HG02588 (cell line): ENCODE data around the gene CEP112.

ENCODE experiments used
- ATAC-seq: cut with Tn5 transposase; IDR thresholded peaks from one replicate; pipeline ENCODE4 v1.9.1; 2021; ENCODE audit warnings: mild to moderate bottlenecking, moderate library complexity; ENCODE audit not compliant: unreplicated experiment

Gene CEP112

GRCh38 chr17:66000216-66000615 lies 191.7 kb downstream of the CEP112 start:
- no peak for ATAC-seq

- ATAC-seq = no peak
Measured at GRCh38 chr17:65998675-65999074, 193.3 kb downstream of the CEP112 start.

GRCh38 chr17:65994679-65995078 lies 197.3 kb downstream of the CEP112 start:
- ATAC-seq = no peak

- ATAC-seq = no peak
Measured at GRCh38 chr17:65994114-65994513, 197.8 kb downstream of the CEP112 start.

GRCh38 chr17:65990593-65990992 lies 201.3 kb downstream of the CEP112 start:
- no peak for ATAC-seq

GRCh38 chr17:65988451-65988850 lies 203.5 kb downstream of the CEP112 start:
- ATAC-seq = no peak

GRCh38 chr17:65987988-65988387 lies 203.9 kb downstream of the CEP112 start:
- no peak for ATAC-seq

- ATAC-seq = no peak
Measured at GRCh38 chr17:65985571-65985970, 206.4 kb downstream of the CEP112 start.

GRCh38 chr17:65984299-65984698 lies 207.6 kb downstream of the CEP112 start:
- no peak for ATAC-seq

- no peak for ATAC-seq
Measured at GRCh38 chr17:65978871-65979270, 213.1 kb downstream of the CEP112 start.

- no peak for ATAC-seq
Measured at GRCh38 chr17:65977041-65977440, 214.9 kb downstream of the CEP112 start.

GRCh38 chr17:65975878-65976277 lies 216.1 kb downstream of the CEP112 start:
- ATAC-seq = no peak

GRCh38 chr17:65973237-65973636 lies 218.7 kb downstream of the CEP112 start:
- ATAC-seq = no peak

GRCh38 chr17:65967372-65967771 lies 224.6 kb downstream of the CEP112 start:
- ATAC-seq = no peak

GRCh38 chr17:65966072-65966695 lies 225.7 kb downstream of the CEP112 start:
- no peak for ATAC-seq

- no peak for ATAC-seq
Measured at GRCh38 chr17:65963179-65963578, 228.8 kb downstream of the CEP112 start.

GRCh38 chr17:65959630-65960029 lies 232.3 kb downstream of the CEP112 start:
- ATAC-seq = no peak

- no peak for ATAC-seq
Measured at GRCh38 chr17:65956814-65957213, 235.1 kb downstream of the CEP112 start.

GRCh38 chr17:65954148-65954449 lies 237.8 kb downstream of the CEP112 start:
- no peak for ATAC-seq

GRCh38 chr17:65953316-65954147 lies 238.4 kb downstream of the CEP112 start:
- no peak for ATAC-seq

GRCh38 chr17:65952586-65952985 lies 239.3 kb downstream of the CEP112 start:
- no peak for ATAC-seq

GRCh38 chr17:65952015-65952414 lies 239.9 kb downstream of the CEP112 start:
- no peak for ATAC-seq

GRCh38 chr17:65947831-65948230 lies 244.1 kb downstream of the CEP112 start:
- ATAC-seq = no peak
